Esophagus squamous epithelium (tissue), 4 donors: ENCODE data around the gene WNK2.

Experiments used
- POLR2A ChIP-seq, 4 donors: fragments of 450-650 bp; IDR thresholded peaks; one replicate each; pipeline ENCODE4 v1.6.1; 2017; ENCODE audit warnings: antibody characterized with exemption in 4 of 4, mild to moderate bottlenecking in 4 of 4, moderate library complexity in 3 of 4
- TF ChIP-seq, protein P1 (sequence below), 6 experiments: fragments of 450-650 bp in 4 of 6; fragments of 200-600 bp in 2 of 6; sonication (generic) in 2 of 6; IDR thresholded peaks; one replicate each; pipeline ENCODE4 v1.5.1; 2016 to 2019; ENCODE audit warnings: antibody characterized with exemption in 6 of 6, mild to moderate bottlenecking in 4 of 6, moderate library complexity in 4 of 6

DNA sequence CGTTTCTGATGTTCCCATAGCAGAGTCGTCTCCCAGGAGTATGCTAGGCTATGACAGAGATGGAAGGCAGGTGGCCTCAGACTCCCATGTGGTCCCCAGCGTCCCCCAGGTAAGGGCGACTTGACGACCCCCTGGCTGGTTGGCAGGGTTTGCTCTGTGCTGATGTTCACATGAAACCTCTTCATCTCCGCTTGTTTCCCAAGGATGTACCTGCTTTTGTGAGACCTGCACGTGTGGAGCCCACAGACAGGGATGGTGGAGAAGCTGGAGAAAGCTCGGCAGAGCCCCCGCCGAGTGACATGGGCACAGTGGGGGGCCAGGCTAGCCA, 108.3 kb downstream of the WNK2 start:
- TF ChIP-seq, protein P1, sequence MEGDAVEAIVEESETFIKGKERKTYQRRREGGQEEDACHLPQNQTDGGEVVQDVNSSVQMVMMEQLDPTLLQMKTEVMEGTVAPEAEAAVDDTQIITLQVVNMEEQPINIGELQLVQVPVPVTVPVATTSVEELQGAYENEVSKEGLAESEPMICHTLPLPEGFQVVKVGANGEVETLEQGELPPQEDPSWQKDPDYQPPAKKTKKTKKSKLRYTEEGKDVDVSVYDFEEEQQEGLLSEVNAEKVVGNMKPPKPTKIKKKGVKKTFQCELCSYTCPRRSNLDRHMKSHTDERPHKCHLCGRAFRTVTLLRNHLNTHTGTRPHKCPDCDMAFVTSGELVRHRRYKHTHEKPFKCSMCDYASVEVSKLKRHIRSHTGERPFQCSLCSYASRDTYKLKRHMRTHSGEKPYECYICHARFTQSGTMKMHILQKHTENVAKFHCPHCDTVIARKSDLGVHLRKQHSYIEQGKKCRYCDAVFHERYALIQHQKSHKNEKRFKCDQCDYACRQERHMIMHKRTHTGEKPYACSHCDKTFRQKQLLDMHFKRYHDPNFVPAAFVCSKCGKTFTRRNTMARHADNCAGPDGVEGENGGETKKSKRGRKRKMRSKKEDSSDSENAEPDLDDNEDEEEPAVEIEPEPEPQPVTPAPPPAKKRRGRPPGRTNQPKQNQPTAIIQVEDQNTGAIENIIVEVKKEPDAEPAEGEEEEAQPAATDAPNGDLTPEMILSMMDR (IDR thresholded peaks at IDR 0.05) = no peak
- TF ChIP-seq POLR2A (IDR thresholded peaks at IDR 0.05) = no peak
